ENCODE results near the gene DVL2.
A peak's percentile ranks its signal among the peaks of the same experiment; 100 is the strongest.
"Not testable (repeated sequence)": the region's sequence is repeated elsewhere in the genome, so short reads cannot be mapped to it uniquely, and the experiment has no call there.

The DVL2 gene

GRCh38 chr17:7246779-7247178 is 12.5 kb upstream of the DVL2 start:
- no peak for TF ChIP-seq CTCF (IDR thresholded peaks at IDR 0.05; ENCODE audit: low read depth, low read length, poor library complexity, severe bottlenecking)
- TF ChIP-seq EZH2phosphoT487 (IDR thresholded peaks at IDR 0.05; ENCODE audit: borderline replicate concordance, low read length) = no peak
- Histone ChIP-seq H3K27ac (ENCODE audit: low read depth, low read length) (no peak overlapping the region), H3K9me3 (ENCODE audit: control insufficient read depth, insufficient read depth, low read length) (no peaks in the 10 kb centered on the region), H3F3A (ENCODE audit: control insufficient read depth, insufficient read depth) (peaks cover 26% of the 10 kb centered on the region), H3K79me2 (ENCODE audit: control insufficient read depth, low read length) (peaks cover 65% of the 10 kb centered on the region), H4K20me1 (ENCODE audit: control insufficient read depth, insufficient read depth, low read depth, low read length) (peaks cover 13% of the 10 kb centered on the region; the same call in 1 of the 2 replicates), H3K4me1 (ENCODE audit: control insufficient read depth, low read length) (peaks cover 27% of the 10 kb centered on the region), H3K9me2 (replicated peaks; ENCODE audit: control insufficient read depth, low read length) (no peaks in the 10 kb centered on the region), H3K27me3 (ENCODE audit: control insufficient read depth, low read length) (no peaks in the 10 kb centered on the region), H3K36me3 (ENCODE audit: control insufficient read depth, low read length) (peaks cover 62% of the 10 kb centered on the region), H3K4me2 (ENCODE audit: low read length) (no peak overlapping the region), H3K4me3 (ENCODE audit: low read length) (no peak overlapping the region)

- H3K9me3 ChIP-seq (ENCODE audit: control insufficient read depth, insufficient read depth, low read length); H3K4me3 ChIP-seq (ENCODE audit: low read length); H3K27ac ChIP-seq (ENCODE audit: low read depth, low read length); H3K9me2 ChIP-seq (replicated peaks; ENCODE audit: control insufficient read depth, low read length); H4K20me1 ChIP-seq (ENCODE audit: control insufficient read depth, insufficient read depth, low read depth, low read length); H3K27me3 ChIP-seq (ENCODE audit: control insufficient read depth, low read length); H3K4me2 ChIP-seq (ENCODE audit: low read length): not testable (repeated sequence)
- H3K79me2 ChIP-seq (ENCODE audit: control insufficient read depth, low read length) = peaks cover 59% of the 10 kb centered on the region
- peaks cover 42% of the 10 kb centered on the region for H3F3A ChIP-seq (ENCODE audit: control insufficient read depth, insufficient read depth)
- peaks cover 30% of the 10 kb centered on the region for H3K4me1 ChIP-seq (ENCODE audit: control insufficient read depth, low read length)
- peaks cover 61% of the 10 kb centered on the region for H3K36me3 ChIP-seq (ENCODE audit: control insufficient read depth, low read length)
These were observed 9.5 kb upstream of the DVL2 start for GRCh38 chr17:7243838-7244237.

- H3K9me2 ChIP-seq (replicated peaks; ENCODE audit: control insufficient read depth, low read length) = no peaks in the 10 kb centered on the region
- H3K4me1 ChIP-seq (ENCODE audit: control insufficient read depth, low read length) = peaks cover 28% of the 10 kb centered on the region
- peak overlapping the region; percentile 97 for H3K4me2 ChIP-seq (ENCODE audit: low read length)
- no peaks in the 10 kb centered on the region for H4K20me1 ChIP-seq (ENCODE audit: control insufficient read depth, insufficient read depth, low read depth, low read length)
- H3K4me3 ChIP-seq (ENCODE audit: low read length) = peak overlapping the region; percentile 100
- peaks cover 42% of the 10 kb centered on the region for H3F3A ChIP-seq (ENCODE audit: control insufficient read depth, insufficient read depth)
- peaks cover 59% of the 10 kb centered on the region for H3K79me2 ChIP-seq (ENCODE audit: control insufficient read depth, low read length)
- H3K27ac ChIP-seq (ENCODE audit: low read depth, low read length) = 0 out of 2 replicates have a peak overlapping the region, but pooled peaks have one; percentile 21
- H3K27me3 ChIP-seq (ENCODE audit: control insufficient read depth, low read length) = no peaks in the 10 kb centered on the region
- H3K9me3 ChIP-seq (ENCODE audit: control insufficient read depth, insufficient read depth, low read length) = no peaks in the 10 kb centered on the region
- peaks cover 58% of the 10 kb centered on the region for H3K36me3 ChIP-seq (ENCODE audit: control insufficient read depth, low read length)
- TF ChIP-seq CTCF (IDR thresholded peaks at IDR 0.05; ENCODE audit: low read depth, low read length, poor library complexity, severe bottlenecking) (no peak), EZH2phosphoT487 (IDR thresholded peaks at IDR 0.05; ENCODE audit: borderline replicate concordance, low read length) (no peak)
These were observed 9.1 kb upstream of the DVL2 start for GRCh38 chr17:7243453-7243729.

GRCh38 chr17:7242717-7243452 is 8.6 kb upstream of the DVL2 start:
- no peaks in the 10 kb centered on the region for H3K9me2 ChIP-seq (replicated peaks; ENCODE audit: control insufficient read depth, low read length)
- peak overlapping the region; percentile 97 for H3K4me2 ChIP-seq (ENCODE audit: low read length)
- H3K27me3 ChIP-seq (ENCODE audit: control insufficient read depth, low read length) = no peaks in the 10 kb centered on the region
- H4K20me1 ChIP-seq (ENCODE audit: control insufficient read depth, insufficient read depth, low read depth, low read length) = no peaks in the 10 kb centered on the region
- H3K27ac ChIP-seq (ENCODE audit: low read depth, low read length) = peak overlapping the region; percentile 78
- peaks cover 58% of the 10 kb centered on the region for H3K36me3 ChIP-seq (ENCODE audit: control insufficient read depth, low read length)
- H3K4me1 ChIP-seq (ENCODE audit: control insufficient read depth, low read length) = peaks cover 28% of the 10 kb centered on the region
- peaks cover 55% of the 10 kb centered on the region for H3K79me2 ChIP-seq (ENCODE audit: control insufficient read depth, low read length)
- H3K9me3 ChIP-seq (ENCODE audit: control insufficient read depth, insufficient read depth, low read length) = no peaks in the 10 kb centered on the region
- H3K4me3 ChIP-seq (ENCODE audit: low read length) = peak overlapping the region; percentile 100
- TF ChIP-seq CTCF (IDR thresholded peaks at IDR 0.05; ENCODE audit: low read depth, low read length, poor library complexity, severe bottlenecking) (no peak), EZH2phosphoT487 (IDR thresholded peaks at IDR 0.05; ENCODE audit: borderline replicate concordance, low read length) (no peak)
- peaks cover 42% of the 10 kb centered on the region for H3F3A ChIP-seq (ENCODE audit: control insufficient read depth, insufficient read depth)
